Fibroblast of lung (primary cell): Measurements from ENCODE around the gene PRG3.

ENCODE experiments used
- EZH2 ChIP-seq: IDR thresholded peaks from 2 replicates; pipeline ENCODE4 v1.5.1; 2012; ENCODE audit warnings: low read length, control low read depth, mild to moderate bottlenecking; ENCODE audit errors: missing control alignments
- TF ChIP-seq, protein P1 (sequence below), 2 donors: IDR thresholded peaks in 1 of 2; conservative IDR thresholded peaks in 1 of 2; 1 replicate in 1 of 2; 2 replicates in 1 of 2; pipeline ENCODE4 v1.5.1; 2011 to 2012; ENCODE audit warnings: low read length in 2 of 2, control low read depth in 1 of 2, inconsistent platforms in 1 of 2, low read depth in 1 of 2, mild to moderate bottlenecking in 1 of 2

GRCh38 chr11:57406337-57406904 lies 25.5 kb upstream of the PRG3 start:
- TF ChIP-seq, protein P1, sequence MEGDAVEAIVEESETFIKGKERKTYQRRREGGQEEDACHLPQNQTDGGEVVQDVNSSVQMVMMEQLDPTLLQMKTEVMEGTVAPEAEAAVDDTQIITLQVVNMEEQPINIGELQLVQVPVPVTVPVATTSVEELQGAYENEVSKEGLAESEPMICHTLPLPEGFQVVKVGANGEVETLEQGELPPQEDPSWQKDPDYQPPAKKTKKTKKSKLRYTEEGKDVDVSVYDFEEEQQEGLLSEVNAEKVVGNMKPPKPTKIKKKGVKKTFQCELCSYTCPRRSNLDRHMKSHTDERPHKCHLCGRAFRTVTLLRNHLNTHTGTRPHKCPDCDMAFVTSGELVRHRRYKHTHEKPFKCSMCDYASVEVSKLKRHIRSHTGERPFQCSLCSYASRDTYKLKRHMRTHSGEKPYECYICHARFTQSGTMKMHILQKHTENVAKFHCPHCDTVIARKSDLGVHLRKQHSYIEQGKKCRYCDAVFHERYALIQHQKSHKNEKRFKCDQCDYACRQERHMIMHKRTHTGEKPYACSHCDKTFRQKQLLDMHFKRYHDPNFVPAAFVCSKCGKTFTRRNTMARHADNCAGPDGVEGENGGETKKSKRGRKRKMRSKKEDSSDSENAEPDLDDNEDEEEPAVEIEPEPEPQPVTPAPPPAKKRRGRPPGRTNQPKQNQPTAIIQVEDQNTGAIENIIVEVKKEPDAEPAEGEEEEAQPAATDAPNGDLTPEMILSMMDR (conservative IDR thresholded peaks at IDR 0.05 in 1 of 2, IDR thresholded peaks at IDR 0.05 in 1 of 2; ENCODE audit: low read depth in 1 of 2, low read length in 2 of 2), result no peak
- TF ChIP-seq EZH2, result no peak
